ENCODE measurements around the gene AQP2.

Gene AQP2

GRCh38 chr12:49952391-49953055, 2.0 kb downstream of the AQP2 start:
- H3K9me3 ChIP-seq (ENCODE audit: control insufficient read depth, insufficient read depth, low read length), result no peaks in the 10 kb centered on the region
- no peak overlapping the region for H3K27ac ChIP-seq (ENCODE audit: low read depth, low read length)
- H3K4me2 ChIP-seq (ENCODE audit: low read length), result no peak overlapping the region
- H3K27me3 ChIP-seq (ENCODE audit: control insufficient read depth, low read length), result peaks cover 10% of the 10 kb centered on the region
- H3K9me2 ChIP-seq (replicated peaks; ENCODE audit: control insufficient read depth, low read length), result no peaks in the 10 kb centered on the region
- no peaks in the 10 kb centered on the region for H4K20me1 ChIP-seq (ENCODE audit: control insufficient read depth, insufficient read depth, low read depth, low read length)
- no peaks in the 10 kb centered on the region for H3F3A ChIP-seq (ENCODE audit: control insufficient read depth, insufficient read depth)
- TF ChIP-seq CTCF (IDR thresholded peaks at IDR 0.05; ENCODE audit: low read depth, low read length, poor library complexity, severe bottlenecking), result no peak
- TF ChIP-seq EZH2phosphoT487 (IDR thresholded peaks at IDR 0.05; ENCODE audit: borderline replicate concordance, low read length), result no peak
- no peaks in the 10 kb centered on the region for H3K36me3 ChIP-seq (ENCODE audit: control insufficient read depth, low read length)
- H3K4me3 ChIP-seq (ENCODE audit: low read length), result no peak overlapping the region
- H3K4me1 ChIP-seq (ENCODE audit: control insufficient read depth, low read length), result no peaks in the 10 kb centered on the region
- H3K79me2 ChIP-seq (ENCODE audit: control insufficient read depth, low read length), result no peaks in the 10 kb centered on the region

- Histone ChIP-seq H3K27ac (ENCODE audit: low read depth, low read length) (no peak overlapping the region), H3K27me3 (ENCODE audit: control insufficient read depth, low read length) (peaks cover 13% of the 10 kb centered on the region), H4K20me1 (ENCODE audit: control insufficient read depth, insufficient read depth, low read depth, low read length) (no peaks in the 10 kb centered on the region), H3K9me3 (ENCODE audit: control insufficient read depth, insufficient read depth, low read length) (no peaks in the 10 kb centered on the region), H3K4me3 (ENCODE audit: low read length) (no peak overlapping the region), H3F3A (ENCODE audit: control insufficient read depth, insufficient read depth) (no peaks in the 10 kb centered on the region), H3K36me3 (ENCODE audit: control insufficient read depth, low read length) (no peaks in the 10 kb centered on the region), H3K4me1 (ENCODE audit: control insufficient read depth, low read length) (no peaks in the 10 kb centered on the region), H3K9me2 (replicated peaks; ENCODE audit: control insufficient read depth, low read length) (no peaks in the 10 kb centered on the region), H3K79me2 (ENCODE audit: control insufficient read depth, low read length) (no peaks in the 10 kb centered on the region), H3K4me2 (ENCODE audit: low read length) (no peak overlapping the region)
- TF ChIP-seq EZH2phosphoT487 (IDR thresholded peaks at IDR 0.05; ENCODE audit: borderline replicate concordance, low read length) (no peak), CTCF (IDR thresholded peaks at IDR 0.05; ENCODE audit: low read depth, low read length, poor library complexity, severe bottlenecking) (no peak)
These were observed 2.6 kb downstream of the AQP2 start for GRCh38 chr12:49953151-49953550.

GRCh38 chr12:49953961-49954846, 3.7 kb downstream of the AQP2 start:
- peaks cover 13% of the 10 kb centered on the region for H3K27me3 ChIP-seq (ENCODE audit: control insufficient read depth, low read length)
- no peaks in the 10 kb centered on the region for H3F3A ChIP-seq (ENCODE audit: control insufficient read depth, insufficient read depth)
- H3K9me2 ChIP-seq (replicated peaks; ENCODE audit: control insufficient read depth, low read length), result no peaks in the 10 kb centered on the region
- H4K20me1 ChIP-seq (ENCODE audit: control insufficient read depth, insufficient read depth, low read depth, low read length), result no peaks in the 10 kb centered on the region
- TF ChIP-seq EZH2phosphoT487 (IDR thresholded peaks at IDR 0.05; ENCODE audit: borderline replicate concordance, low read length), result no peak
- no peak for TF ChIP-seq CTCF (IDR thresholded peaks at IDR 0.05; ENCODE audit: low read depth, low read length, poor library complexity, severe bottlenecking)
- no peaks in the 10 kb centered on the region for H3K79me2 ChIP-seq (ENCODE audit: control insufficient read depth, low read length)
- no peaks in the 10 kb centered on the region for H3K36me3 ChIP-seq (ENCODE audit: control insufficient read depth, low read length)
- no peak overlapping the region for H3K27ac ChIP-seq (ENCODE audit: low read depth, low read length)
- H3K4me1 ChIP-seq (ENCODE audit: control insufficient read depth, low read length), result no peaks in the 10 kb centered on the region
- no peak overlapping the region for H3K4me2 ChIP-seq (ENCODE audit: low read length)
- no peak overlapping the region for H3K4me3 ChIP-seq (ENCODE audit: low read length)
- H3K9me3 ChIP-seq (ENCODE audit: control insufficient read depth, insufficient read depth, low read length), result no peaks in the 10 kb centered on the region
